CD1c-positive myeloid dendritic cell (primary cell): ENCODE measurements around the gene NT5E.
A peak's percentile ranks its signal among the peaks of the same experiment; 100 is the strongest.
"Not testable (repeated sequence)": the region's sequence is repeated elsewhere in the genome, so short reads cannot be mapped to it uniquely, and the experiment has no call there.

ENCODE experiments used
- DNase-seq: peaks from one replicate; pipeline ENCODE4 v3.0.0-alpha.2; 2016; ENCODE audit errors: extremely low spot score

The NT5E gene

GRCh38 chr6:85493389-85493788 is 43.5 kb downstream of the NT5E start:
- DNase-seq: peak; percentile 41

GRCh38 chr6:85494547-85495536 is 45.0 kb downstream of the NT5E start:
- no peak for DNase-seq

GRCh38 chr6:85496009-85496579 is 46.2 kb downstream of the NT5E start:
- no peak for DNase-seq

GRCh38 chr6:85496856-85497255 is 47.0 kb downstream of the NT5E start:
- DNase-seq: no peak

GRCh38 chr6:85498596-85499258 is 48.8 kb downstream of the NT5E start:
- DNase-seq: no peak

- no peak for DNase-seq
Observed at GRCh38 chr6:85506441-85507093, 56.7 kb downstream of the NT5E start.

- no peak for DNase-seq
Observed at GRCh38 chr6:85516168-85516567, 66.3 kb downstream of the NT5E start.

- not testable (repeated sequence) for DNase-seq
Observed at GRCh38 chr6:85524281-85524680, 74.4 kb downstream of the NT5E start.

- DNase-seq: peak; percentile 35
Observed at GRCh38 chr6:85537055-85537494, 87.2 kb downstream of the NT5E start.

- no peak for DNase-seq
Observed at GRCh38 chr6:85544776-85545175, 94.9 kb downstream of the NT5E start.
